GM23338 (cell line): ENCODE results near the gene KLK7. TPM values are rescaled to one million over a fixed set of nuclear protein-coding genes. Genes with fewer than 3 reads are reported as not detected.
A peak's percentile ranks its signal among the peaks of the same experiment; 100 is the strongest.
"Not testable (repeated sequence)": the region's sequence is repeated elsewhere in the genome, so short reads cannot be mapped to it uniquely, and the experiment has no call there.

ENCODE experiments used
- ATAC-seq: fragments of 200-7000 bp; cut with Tn5 transposase; 3 replicates; pipeline ENCODE4 v1.9.1; 2020
- DNase-seq: peaks from one replicate; pipeline ENCODE4 v3.0.0-alpha.2; 2015; ENCODE audit warnings: low spot score
- H2AFZ ChIP-seq: fragments of 200-600 bp; sonication (generic); 2 replicates; pipeline ENCODE4 v1.8.0; 2016; ENCODE audit warnings: antibody characterized with exemption, mild to moderate bottlenecking, moderate library complexity
- H3F3A ChIP-seq: fragments of 200-600 bp; sonication (generic); replicated peaks from 2 replicates; pipeline ENCODE4 v1.8.0; 2017; ENCODE audit warnings: antibody characterized with exemption, mixed run types, low read depth
- H3K27ac ChIP-seq: fragments of 200-600 bp; sonication (generic); 2 replicates; pipeline ENCODE4 v1.6.1; 2016; ENCODE audit warnings: low read depth
- H3K27me3 ChIP-seq: fragments of 200-600 bp; sonication (generic); 2 replicates; pipeline ENCODE4 v1.8.0; 2016; ENCODE audit warnings: mild to moderate bottlenecking, mixed run types, moderate library complexity; ENCODE audit not compliant: insufficient read depth
- H3K36me3 ChIP-seq: fragments of 200-600 bp; sonication (generic); 2 replicates; pipeline ENCODE4 v1.8.0; 2016; ENCODE audit warnings: mild to moderate bottlenecking; ENCODE audit not compliant: insufficient read depth
- H3K4me1 ChIP-seq: fragments of 200-600 bp; sonication (generic); 2 replicates; pipeline ENCODE4 v1.8.0; 2016; ENCODE audit warnings: mild to moderate bottlenecking, moderate library complexity; ENCODE audit not compliant: insufficient read depth
- H3K4me2 ChIP-seq: fragments of 200-600 bp; sonication (generic); 2 replicates; pipeline ENCODE4 v1.7.1; 2017; ENCODE audit warnings: mixed run types
- H3K4me3 ChIP-seq: fragments of 200-600 bp; sonication (generic); 2 replicates; pipeline ENCODE4 v1.6.1; 2016; ENCODE audit warnings: mixed run types
- H3K79me2 ChIP-seq: fragments of 200-600 bp; sonication (generic); replicated peaks from 2 replicates; pipeline ENCODE4 v1.8.0; 2017; ENCODE audit warnings: mild to moderate bottlenecking; ENCODE audit not compliant: insufficient read depth
- H3K9me2 ChIP-seq: fragments of 200-600 bp; sonication (generic); 2 replicates; pipeline ENCODE4 v1.8.0; 2017; ENCODE audit not compliant: insufficient read depth
- H4K20me1 ChIP-seq: fragments of 200-600 bp; sonication (generic); replicated peaks from 2 replicates; pipeline ENCODE4 v1.8.0; 2017; ENCODE audit warnings: mild to moderate bottlenecking; ENCODE audit not compliant: insufficient read depth
- H3K27ac Mint-ChIP-seq: 2 replicates; pipeline ENCODE4 v1.8.0; 2020; ENCODE audit warnings: inconsistent platforms, mild to moderate bottlenecking, moderate library complexity, mixed read lengths
- H3K27me3 Mint-ChIP-seq: 3 replicates; pipeline ENCODE4 v1.8.0; 2022; ENCODE audit warnings: low read depth, mild to moderate bottlenecking, moderate library complexity, mixed read lengths, inconsistent platforms; ENCODE audit not compliant: insufficient read depth, poor library complexity
- H3K36me3 Mint-ChIP-seq: 3 replicates; pipeline ENCODE4 v1.8.0; 2021; ENCODE audit warnings: low read depth, mild to moderate bottlenecking, inconsistent platforms, moderate library complexity, mixed read lengths
- H3K4me1 Mint-ChIP-seq: 3 replicates; pipeline ENCODE4 v1.8.0; 2020; ENCODE audit warnings: mild to moderate bottlenecking, inconsistent platforms, mixed read lengths
- H3K4me3 Mint-ChIP-seq: 3 replicates; pipeline ENCODE4 v1.8.0; 2021; ENCODE audit warnings: moderate library complexity, mild to moderate bottlenecking, inconsistent platforms, mixed read lengths
- H3K9me3 Mint-ChIP-seq: 3 replicates; pipeline ENCODE4 v1.8.0; 2020; ENCODE audit warnings: moderate library complexity, mild to moderate bottlenecking, inconsistent platforms, mixed read lengths
- CTCF ChIP-seq, 2 experiments: fragments of 200-600 bp in 1 of 2; sonication (generic) in 1 of 2; conservative IDR thresholded peaks; 2 replicates each; pipeline versions ENCODE4 v1.5.1 to v1.6.1; 2016 to 2017; ENCODE audit warnings: antibody characterized with exemption in 2 of 2, low read depth in 2 of 2, mild to moderate bottlenecking in 2 of 2, moderate library complexity in 1 of 2
- EZH2phosphoT487 ChIP-seq: fragments of 200-600 bp; sonication (generic); IDR thresholded peaks from one replicate; pipeline ENCODE4 v1.8.1; 2018; ENCODE audit warnings: antibody characterized with exemption; ENCODE audit not compliant: unreplicated experiment
- POLR2AphosphoS5 ChIP-seq: IDR thresholded peaks from 2 replicates; pipeline ENCODE4 v1.6.1; 2016; ENCODE audit warnings: antibody characterized with exemption, low read depth
- polyA plus RNA-seq: library from polyadenylated mRNA; unstranded; fragments of >200 nt; fragmentation: Nextera tagmentation; extraction: Ambion mirVana; gene quantifications from 2 replicates; pipeline ENCODE4 v1.2.1, GENCODE V29; 2016
- total RNA-seq: library from RNA; depleted of rRNA; stranded (reverse); fragments of >200 nt; shearing (Covaris generic); gene quantifications from 2 replicates; pipeline ENCODE4 v1.2.3, GENCODE V29; 2014
- TF ChIP-seq, protein P1 (sequence below): IDR thresholded peaks from 2 replicates; pipeline ENCODE4 v1.6.1; 2016; ENCODE audit warnings: antibody characterized with exemption

KLK7 gene
- total and polyA plus RNA-seq, 2 experiments from 2014 or later = 1.1 to 1.4 TPM

- Histone ChIP-seq H3K27ac (no peak overlapping the region), H3K27me3 (no peaks in the 10 kb centered on the region), H3K4me1 (no peaks in the 10 kb centered on the region), H3K9me2 (no peaks in the 10 kb centered on the region), H4K20me1 (no peaks in the 10 kb centered on the region), H3F3A (no peaks in the 10 kb centered on the region), H3K4me3 (no peak overlapping the region), H3K4me2 (no peak overlapping the region), H3K36me3 (no peaks in the 10 kb centered on the region), H3K79me2 (no peaks in the 10 kb centered on the region), H2AFZ (no peak overlapping the region)
- H3K36me3 Mint-ChIP-seq = no peaks in the 10 kb centered on the region
- no peak overlapping the region for H3K27ac Mint-ChIP-seq
- ATAC-seq (no peak), DNase-seq (no peak)
- no peaks in the 10 kb centered on the region for H3K4me1 Mint-ChIP-seq
- peaks cover 7% of the 10 kb centered on the region; the same call in 2 of the 3 replicates for H3K9me3 Mint-ChIP-seq
- peaks cover 13% of the 10 kb centered on the region for H3K27me3 Mint-ChIP-seq
- TF ChIP-seq, protein P1, sequence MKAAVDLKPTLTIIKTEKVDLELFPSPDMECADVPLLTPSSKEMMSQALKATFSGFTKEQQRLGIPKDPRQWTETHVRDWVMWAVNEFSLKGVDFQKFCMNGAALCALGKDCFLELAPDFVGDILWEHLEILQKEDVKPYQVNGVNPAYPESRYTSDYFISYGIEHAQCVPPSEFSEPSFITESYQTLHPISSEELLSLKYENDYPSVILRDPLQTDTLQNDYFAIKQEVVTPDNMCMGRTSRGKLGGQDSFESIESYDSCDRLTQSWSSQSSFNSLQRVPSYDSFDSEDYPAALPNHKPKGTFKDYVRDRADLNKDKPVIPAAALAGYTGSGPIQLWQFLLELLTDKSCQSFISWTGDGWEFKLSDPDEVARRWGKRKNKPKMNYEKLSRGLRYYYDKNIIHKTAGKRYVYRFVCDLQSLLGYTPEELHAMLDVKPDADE = no peak
- no peak for TF ChIP-seq EZH2phosphoT487
- no peak overlapping the region for H3K4me3 Mint-ChIP-seq
Observed at GRCh38 chr19:50992666-50993035, 8.9 kb upstream of the KLK7 start.

GRCh38 chr19:50984416-50984815 is 699 bp upstream of the KLK7 start:
- H3K27me3 ChIP-seq = peaks cover 22% of the 10 kb centered on the region
- H3K27ac Mint-ChIP-seq, H3K36me3 ChIP-seq, H3K4me1 Mint-ChIP-seq, DNase-seq, H3K79me2 ChIP-seq, H3K9me3 Mint-ChIP-seq, H3K27ac ChIP-seq, H3F3A ChIP-seq, H4K20me1 ChIP-seq, ATAC-seq, H3K9me2 ChIP-seq, H3K27me3 Mint-ChIP-seq, H3K4me1 ChIP-seq, H3K36me3 Mint-ChIP-seq: not testable (repeated sequence)
- peak overlapping the region; percentile 50; the same call in 2 of the 3 replicates for H3K4me3 Mint-ChIP-seq
- peak overlapping the region; percentile 84 for H3K4me2 ChIP-seq
- peak overlapping the region; percentile 64 for H3K4me3 ChIP-seq
- H2AFZ ChIP-seq = peak overlapping the region; percentile 93

DNA sequence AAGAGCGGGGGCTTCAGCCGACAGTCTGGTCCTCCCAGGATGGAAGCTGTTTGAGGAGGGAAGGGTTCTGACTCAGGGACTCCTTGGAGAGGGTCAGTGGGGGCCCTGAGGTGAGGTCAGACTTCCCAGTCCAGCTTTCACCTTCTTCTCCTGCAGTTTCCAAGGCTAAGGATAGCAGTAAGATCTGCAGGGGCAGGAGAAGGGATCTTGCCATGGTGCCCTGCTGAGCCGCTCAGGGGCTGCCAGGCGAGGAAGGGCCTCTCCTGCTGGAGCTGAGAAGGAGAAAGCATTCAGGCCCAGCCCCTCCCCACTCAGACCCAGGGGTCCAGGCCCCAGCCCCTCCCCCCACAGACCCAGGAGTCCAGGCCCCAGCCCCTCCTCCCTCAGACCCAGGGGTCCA is 1.5 kb downstream of the KLK7 start:
- Mint-ChIP-seq H3K9me3 (peaks cover 2% of the 10 kb centered on the region; the same call in 2 of the 3 replicates), H3K4me3 (no peak overlapping the region), H3K4me1 (peaks cover 21% of the 10 kb centered on the region), H3K36me3 (no peaks in the 10 kb centered on the region; the same call in 2 of the 3 replicates), H3K27ac (no peak overlapping the region), H3K27me3 (no peaks in the 10 kb centered on the region)
- Histone ChIP-seq H3K4me3 (no peak overlapping the region), H3K4me2 (no peak overlapping the region), H2AFZ (no peak overlapping the region), H4K20me1 (no peaks in the 10 kb centered on the region), H3K27ac (no peak overlapping the region), H3K27me3 (peaks cover 22% of the 10 kb centered on the region), H3K4me1 (peaks cover 16% of the 10 kb centered on the region), H3K36me3 (no peaks in the 10 kb centered on the region), H3K79me2 (no peaks in the 10 kb centered on the region), H3F3A (no peaks in the 10 kb centered on the region), H3K9me2 (no peaks in the 10 kb centered on the region)
- ATAC-seq = no peak
- no peak for DNase-seq
- TF ChIP-seq POLR2AphosphoS5 (no peak), CTCF (conservative IDR thresholded peaks at IDR 0.05; ENCODE audit: low read depth in 2 of 2) (no peak)
